GM23248 (cell line): Measurements from ENCODE around the gene RASAL2.

ENCODE experiments used
- EZH2 ChIP-seq: fragments of 200-600 bp; sonication (generic); IDR thresholded peaks from 2 replicates; pipeline ENCODE4 v1.6.1; 2018; ENCODE audit warnings: antibody characterized with exemption, mild to moderate bottlenecking; ENCODE audit not compliant: insufficient read depth, poor library complexity, severe bottlenecking
- EZH2phosphoT487 ChIP-seq: fragments of 200-600 bp; sonication (generic); IDR thresholded peaks from 2 replicates; pipeline ENCODE4 v1.6.1; 2018; ENCODE audit warnings: antibody characterized with exemption, moderate library complexity, mild to moderate bottlenecking, low read depth; ENCODE audit not compliant: insufficient read depth

GRCh38 chr1:178528953-178529335 is 435.0 kb downstream of the RASAL2 start:
- TF ChIP-seq EZH2 (no peak), EZH2phosphoT487 (no peak)
